ENCODE results near the gene SPRYD4.
"Not testable (repeated sequence)": the region's sequence is repeated elsewhere in the genome, so short reads cannot be mapped to it uniquely, and the experiment has no call there.

SPRYD4 gene

GRCh38 chr12:56477521-56478225 is 9.3 kb downstream of the SPRYD4 start:
- no peak for DNase-seq

- DNase-seq, result no peak
These were observed 11.2 kb downstream of the SPRYD4 start for GRCh38 chr12:56479625-56480024.

GRCh38 chr12:56484566-56484965 is 16.2 kb downstream of the SPRYD4 start:
- DNase-seq, result no peak

- DNase-seq, result no peak
These were observed 18.3 kb downstream of the SPRYD4 start for GRCh38 chr12:56486694-56487093.

GRCh38 chr12:56487448-56488040 is 19.2 kb downstream of the SPRYD4 start:
- DNase-seq, result no peak

- peak; percentile 63 for DNase-seq
These were observed 19.9 kb downstream of the SPRYD4 start, which contains the start of gene GLS2 for GRCh38 chr12:56488041-56488955. GLS2 (minus strand) TSS chr12:56488161; CDS start chr12:56488118, 43 bp downstream.

GRCh38 chr12:56490360-56490759 is 22.0 kb downstream of the SPRYD4 start:
- no peak for DNase-seq

GRCh38 chr12:56493409-56494105 is 25.2 kb downstream of the SPRYD4 start:
- DNase-seq, result not testable (repeated sequence)

GRCh38 chr12:56494106-56494415 is 25.7 kb downstream of the SPRYD4 start:
- DNase-seq, result not testable (repeated sequence)

- DNase-seq, result not testable (repeated sequence)
These were observed 26.1 kb downstream of the SPRYD4 start for GRCh38 chr12:56494481-56494880.

- DNase-seq, result peak; percentile 52
These were observed 28.3 kb downstream of the SPRYD4 start for GRCh38 chr12:56496704-56497103.

GRCh38 chr12:56498126-56498902 is 29.9 kb downstream of the SPRYD4 start:
- not testable (repeated sequence) for DNase-seq

GRCh38 chr12:56499452-56499851 is 31.1 kb downstream of the SPRYD4 start:
- not testable (repeated sequence) for DNase-seq

- DNase-seq, result not testable (repeated sequence)
These were observed 31.5 kb downstream of the SPRYD4 start for GRCh38 chr12:56499879-56500278.

GRCh38 chr12:56510786-56511185 is 42.4 kb downstream of the SPRYD4 start:
- no peak for DNase-seq

- not testable (repeated sequence) for DNase-seq
These were observed 45.6 kb downstream of the SPRYD4 start for GRCh38 chr12:56514014-56514318.

- no peak for DNase-seq
These were observed 49.5 kb downstream of the SPRYD4 start for GRCh38 chr12:56517854-56518253.

GRCh38 chr12:56518570-56518969 is 50.2 kb downstream of the SPRYD4 start:
- DNase-seq, result no peak

GRCh38 chr12:56520048-56520447 is 51.7 kb downstream of the SPRYD4 start:
- no peak for DNase-seq

GRCh38 chr12:56520506-56520905 is 52.1 kb downstream of the SPRYD4 start:
- no peak for DNase-seq

GRCh38 chr12:56521209-56521589 is 52.8 kb downstream of the SPRYD4 start:
- DNase-seq, result no peak
